IPS DF 4.7 (cell line): ENCODE data around the gene TRIM8.
A peak's percentile ranks its signal among the peaks of the same experiment; 100 is the strongest.

ENCODE experiments used
- DNase-seq: peaks from one replicate; pipeline ENCODE4 v3.0.0-alpha.2; 2013; ENCODE audit warnings: low spot score; ENCODE audit errors: extremely low read depth

Gene TRIM8, protein sequence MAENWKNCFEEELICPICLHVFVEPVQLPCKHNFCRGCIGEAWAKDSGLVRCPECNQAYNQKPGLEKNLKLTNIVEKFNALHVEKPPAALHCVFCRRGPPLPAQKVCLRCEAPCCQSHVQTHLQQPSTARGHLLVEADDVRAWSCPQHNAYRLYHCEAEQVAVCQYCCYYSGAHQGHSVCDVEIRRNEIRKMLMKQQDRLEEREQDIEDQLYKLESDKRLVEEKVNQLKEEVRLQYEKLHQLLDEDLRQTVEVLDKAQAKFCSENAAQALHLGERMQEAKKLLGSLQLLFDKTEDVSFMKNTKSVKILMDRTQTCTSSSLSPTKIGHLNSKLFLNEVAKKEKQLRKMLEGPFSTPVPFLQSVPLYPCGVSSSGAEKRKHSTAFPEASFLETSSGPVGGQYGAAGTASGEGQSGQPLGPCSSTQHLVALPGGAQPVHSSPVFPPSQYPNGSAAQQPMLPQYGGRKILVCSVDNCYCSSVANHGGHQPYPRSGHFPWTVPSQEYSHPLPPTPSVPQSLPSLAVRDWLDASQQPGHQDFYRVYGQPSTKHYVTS

DNA sequence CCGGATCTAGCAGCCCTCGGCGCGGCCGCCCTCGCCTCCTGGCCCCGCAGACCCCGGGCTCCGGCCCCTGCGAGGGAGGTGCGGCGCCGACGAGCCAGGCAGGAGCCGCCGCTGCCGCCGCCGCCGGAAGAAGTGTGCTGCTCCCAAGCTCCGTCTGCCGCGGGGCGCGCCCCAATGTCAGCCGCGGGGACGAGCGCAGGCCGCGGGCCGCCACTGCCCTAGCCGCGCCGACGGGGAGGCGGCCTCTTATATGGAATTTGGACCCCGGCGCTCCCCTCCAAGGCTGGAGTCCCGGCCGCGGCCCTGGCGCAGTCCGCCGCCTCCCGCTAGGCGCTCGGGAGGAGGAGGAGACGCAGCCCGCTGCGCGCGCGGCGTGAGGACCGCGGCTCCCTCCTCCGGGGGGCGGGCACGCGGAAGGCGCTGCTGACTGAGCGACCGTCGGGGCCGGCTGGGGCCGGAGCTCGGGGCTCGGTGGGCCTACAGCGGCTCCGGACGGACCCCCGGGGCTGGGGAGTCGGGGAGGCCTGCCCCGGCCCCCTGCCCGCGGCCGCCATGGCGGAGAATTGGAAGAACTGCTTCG lies at the start of gene TRIM8:
Gene TRIM8 (plus strand): TSS at position 414 of the 580 bp plus-strand sequence. CDS start 139 bp downstream, at position 553.
- no peak for DNase-seq

DNA sequence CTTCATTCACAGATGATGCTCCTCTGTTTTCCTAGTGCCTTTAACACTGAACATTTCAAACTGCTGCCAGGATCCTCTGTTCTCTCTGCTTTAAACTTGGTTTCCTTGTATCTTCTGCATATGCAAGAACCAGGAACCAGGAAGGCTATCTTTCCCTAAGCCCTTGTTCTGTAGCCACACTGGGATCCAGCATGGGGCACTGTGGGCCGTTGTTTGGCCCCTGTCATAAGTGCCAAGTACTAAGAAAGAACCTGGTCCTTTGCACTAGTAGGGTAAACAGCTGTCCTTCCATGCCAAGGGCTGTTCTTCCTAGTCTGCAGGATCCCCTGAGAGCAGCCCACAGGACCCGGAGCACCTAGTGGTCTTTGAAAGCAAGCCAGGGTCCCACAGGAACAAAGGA lies 49.0 kb upstream of the TRIM8 start:
- no peak for DNase-seq

DNA sequence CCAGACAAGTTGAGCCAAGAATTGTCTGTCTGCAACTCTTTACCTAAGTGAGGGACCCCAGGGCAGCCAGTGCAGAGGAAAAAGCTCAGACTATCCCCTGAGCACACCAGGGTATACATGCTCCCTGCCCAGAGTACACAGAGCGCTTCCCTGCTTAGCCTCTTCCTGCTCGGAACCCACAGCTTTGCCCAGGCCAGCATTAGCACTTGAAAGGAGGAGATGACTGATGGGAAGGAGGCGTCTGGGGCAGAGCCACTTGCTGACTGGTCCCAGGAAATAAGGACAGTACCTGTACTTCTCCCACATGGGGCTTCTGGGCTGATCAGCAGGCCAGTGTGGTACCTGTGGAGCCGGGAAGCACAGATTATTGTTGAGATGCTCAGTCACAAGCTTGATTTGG lies 48.4 kb upstream of the TRIM8 start:
- no peak for DNase-seq

DNA sequence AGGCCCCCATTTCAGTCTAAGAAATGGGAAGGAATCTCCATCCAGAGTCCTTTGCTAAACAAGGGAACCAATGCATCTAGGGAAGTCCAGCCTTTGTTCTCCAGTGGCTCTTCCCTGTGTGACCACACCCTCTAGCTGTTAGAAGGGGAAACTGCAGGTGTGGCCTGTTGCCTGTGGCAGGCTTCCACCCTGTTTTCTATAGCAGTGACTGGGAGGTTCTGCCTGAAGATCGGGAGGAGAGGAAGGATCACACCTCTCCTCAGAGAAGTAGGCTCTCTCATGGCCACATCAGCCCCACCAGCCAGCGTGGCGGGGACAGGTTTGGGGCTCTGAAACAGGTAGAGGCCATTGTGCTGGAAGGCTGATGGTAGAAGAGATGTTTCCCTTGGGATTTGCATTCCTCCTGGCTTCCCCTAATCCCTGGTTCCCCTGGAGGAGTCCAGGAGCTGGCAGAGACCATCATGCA lies 47.7 kb upstream of the TRIM8 start:
- peak; percentile 58 for DNase-seq

DNA sequence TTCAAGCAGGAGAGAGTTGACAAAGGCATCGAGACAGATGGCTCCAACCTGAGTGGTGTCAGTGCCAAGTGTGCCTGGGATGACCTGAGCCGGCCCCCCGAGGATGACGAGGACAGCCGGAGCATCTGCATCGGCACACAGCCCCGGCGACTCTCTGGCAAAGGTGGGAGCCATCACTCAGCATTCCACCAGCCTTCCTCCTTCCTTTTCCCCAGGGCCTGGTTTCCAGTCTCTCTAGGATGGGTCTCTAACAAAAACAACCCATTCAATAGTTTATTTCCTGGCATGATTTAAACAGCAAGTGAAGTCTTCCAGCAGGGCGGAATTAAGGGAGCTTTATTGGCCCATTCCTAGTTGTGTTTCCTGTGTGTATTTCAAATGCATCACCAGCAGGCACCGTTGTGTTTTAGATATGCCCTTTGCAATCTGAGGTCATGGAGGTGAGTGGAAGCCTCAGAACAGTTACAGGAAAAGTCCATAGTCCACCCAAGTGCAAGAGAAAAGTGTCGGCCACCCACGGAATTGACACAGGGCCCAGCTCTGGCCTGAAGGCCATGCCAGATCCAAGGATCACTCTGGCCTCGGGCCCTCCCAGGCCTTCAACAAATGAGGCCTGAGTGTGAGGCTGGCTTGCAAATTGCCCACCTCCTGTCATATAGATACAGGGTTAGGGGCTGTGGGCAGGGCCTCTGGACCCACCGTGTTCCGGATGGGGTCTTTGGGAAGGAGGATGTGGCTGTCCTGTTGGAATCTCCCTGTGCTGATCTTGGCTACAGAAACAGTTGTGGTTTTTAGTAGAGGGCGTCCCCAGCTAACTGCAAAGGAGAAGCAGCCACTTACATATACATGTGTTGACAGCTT lies 46.9 kb upstream of the TRIM8 start:
- DNase-seq = no peak

DNA sequence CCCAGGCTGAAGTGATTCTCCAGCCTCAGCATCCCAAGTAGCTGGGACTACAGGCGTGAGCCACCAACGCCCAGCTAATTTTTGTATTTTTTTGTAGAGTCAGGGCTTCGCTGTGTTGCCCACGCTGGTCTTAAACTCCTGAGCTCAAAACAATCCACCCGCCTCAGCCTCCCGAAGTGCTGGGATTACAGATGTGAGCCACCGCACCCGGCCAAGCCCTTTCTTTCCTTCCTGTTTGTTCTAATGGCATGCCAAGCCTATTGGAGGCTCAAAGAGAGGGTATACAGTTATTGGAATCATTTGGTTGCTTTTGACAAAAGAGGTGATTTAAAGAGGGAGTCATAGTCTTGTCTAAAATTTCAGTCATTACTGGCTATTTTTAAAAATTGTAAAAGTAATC lies 46.0 kb upstream of the TRIM8 start:
- DNase-seq = no peak

DNA sequence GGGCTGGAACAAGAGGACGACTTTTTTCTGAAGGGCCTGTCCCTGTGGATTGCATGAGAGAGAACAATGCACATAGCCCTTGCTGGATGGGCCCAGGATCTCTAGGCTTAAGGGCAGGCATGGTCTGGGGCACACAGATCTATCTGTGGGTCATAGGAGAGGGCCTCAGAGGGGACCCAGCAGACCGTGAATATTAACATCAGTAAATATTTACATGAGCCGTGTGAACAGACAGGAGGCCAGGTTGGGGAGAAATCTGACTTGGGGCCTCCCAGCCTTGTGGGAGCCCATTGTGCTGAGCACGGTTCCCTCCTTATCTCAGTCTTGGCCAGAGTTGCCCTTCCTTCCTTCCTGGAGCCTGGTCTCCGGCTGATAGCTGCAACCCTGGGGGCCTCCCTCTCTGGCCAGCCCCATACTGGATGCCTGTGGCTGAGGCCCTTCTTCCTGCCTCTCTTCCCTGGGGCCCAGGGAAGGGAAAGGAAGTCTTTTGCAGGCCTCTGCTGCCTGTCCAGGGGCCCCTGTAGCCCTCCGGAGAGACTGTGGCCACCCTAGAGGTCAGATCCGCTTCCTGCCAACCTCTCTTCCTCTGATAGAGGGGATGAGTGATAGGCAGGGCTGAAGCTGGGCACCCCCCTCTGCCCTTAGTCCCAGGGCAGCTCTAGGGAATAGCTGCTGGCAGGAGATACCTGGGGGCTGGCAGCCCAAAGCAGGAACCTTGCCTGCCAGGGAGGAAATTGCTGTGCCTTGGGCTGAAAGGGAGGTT lies 44.5 kb upstream of the TRIM8 start:
- DNase-seq = no peak

DNA sequence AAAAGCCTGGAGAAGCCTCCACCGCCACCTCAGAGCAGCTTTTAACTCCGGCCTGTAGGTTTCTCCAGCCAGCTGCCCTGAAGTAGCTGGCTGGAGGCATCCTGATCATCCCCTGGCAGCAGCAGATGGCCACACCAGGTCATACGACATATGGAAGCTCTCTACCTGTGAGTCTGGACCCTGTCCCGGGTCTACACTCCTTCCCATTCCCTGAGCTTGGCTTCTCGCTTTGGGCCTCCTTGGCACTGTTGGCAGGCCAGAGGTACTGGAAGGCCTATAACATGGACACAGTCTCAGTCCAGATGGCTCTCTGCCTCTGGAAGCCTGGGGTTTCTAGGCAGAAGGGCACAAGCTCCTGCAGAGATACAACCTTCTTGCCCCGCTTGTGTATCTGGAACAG lies 43.5 kb upstream of the TRIM8 start:
- no peak for DNase-seq

DNA sequence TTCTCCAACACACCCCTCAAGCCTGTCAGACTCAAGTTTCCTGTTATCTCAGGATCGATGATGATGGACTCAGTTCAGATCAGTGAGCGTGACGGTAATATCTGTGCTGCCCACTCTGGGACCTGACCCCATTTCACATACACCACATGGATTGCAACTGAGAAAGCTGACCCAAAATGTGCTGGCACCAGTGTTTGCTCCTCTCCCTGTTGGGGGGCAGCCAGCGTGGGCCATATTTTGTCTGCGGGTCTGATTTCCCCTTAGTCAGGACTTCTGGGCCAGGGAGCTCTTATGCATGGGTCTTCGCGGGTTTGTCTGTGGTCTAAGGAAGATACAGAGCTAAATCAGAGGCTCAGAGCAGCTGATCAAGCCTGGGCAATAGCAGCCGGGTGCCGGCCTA lies 42.6 kb upstream of the TRIM8 start:
- no peak for DNase-seq

DNA sequence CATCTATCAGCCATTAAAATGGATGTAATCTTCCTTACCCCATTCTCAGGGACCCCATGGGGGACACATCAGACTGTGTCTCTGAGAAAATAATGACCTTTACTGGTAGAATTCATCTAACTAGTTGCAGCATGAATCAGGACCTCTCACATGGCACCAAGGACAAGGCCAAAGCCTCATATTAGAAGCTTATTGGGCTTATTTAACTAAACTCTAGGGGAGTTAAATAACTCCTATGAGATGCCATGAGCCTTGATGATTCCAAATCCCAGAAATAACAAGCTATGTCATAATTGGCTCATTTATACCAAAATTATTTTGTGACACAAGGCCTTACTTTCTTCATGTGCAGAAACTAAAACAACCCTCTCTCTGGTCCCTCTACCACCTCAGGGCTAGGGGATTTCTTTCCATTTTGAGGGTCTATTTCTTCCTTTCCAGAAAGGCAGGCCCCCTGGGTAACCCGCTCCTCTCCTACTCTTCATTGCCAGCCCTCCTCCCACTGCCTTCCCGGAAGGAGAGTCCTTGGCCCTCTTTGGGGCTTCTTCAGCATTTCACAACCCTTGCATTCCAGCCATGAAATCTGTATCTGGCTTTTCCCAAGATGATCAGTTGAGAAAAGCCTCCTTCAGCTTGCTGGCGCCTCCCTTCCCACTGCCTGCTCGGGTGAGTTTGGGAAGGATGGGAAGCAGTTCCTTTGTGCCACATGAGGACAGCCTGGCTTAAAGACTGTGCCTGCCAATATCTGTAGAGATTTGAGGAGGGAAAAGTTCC lies 41.8 kb upstream of the TRIM8 start:
- DNase-seq = no peak

DNA sequence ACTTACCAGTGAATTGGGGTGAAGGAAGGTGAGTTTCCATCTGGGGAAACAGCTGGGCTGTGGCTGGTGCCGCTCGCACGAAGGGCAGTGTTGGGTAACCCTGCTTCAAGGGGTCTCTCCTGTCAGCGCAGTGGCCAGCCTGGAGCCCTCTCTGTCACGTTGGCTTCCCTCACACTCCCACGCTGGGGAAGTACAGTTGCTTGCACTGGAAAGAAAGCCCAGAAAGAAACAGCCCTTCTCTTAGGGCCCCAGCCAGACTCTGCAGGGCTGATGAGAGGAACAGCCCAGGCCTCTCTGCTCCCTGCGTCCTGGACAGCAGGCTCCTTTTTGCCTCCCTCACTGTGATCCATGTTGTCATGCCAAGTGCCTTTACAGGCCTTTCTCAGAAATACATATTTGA lies 40.3 kb upstream of the TRIM8 start:
- DNase-seq = no peak

DNA sequence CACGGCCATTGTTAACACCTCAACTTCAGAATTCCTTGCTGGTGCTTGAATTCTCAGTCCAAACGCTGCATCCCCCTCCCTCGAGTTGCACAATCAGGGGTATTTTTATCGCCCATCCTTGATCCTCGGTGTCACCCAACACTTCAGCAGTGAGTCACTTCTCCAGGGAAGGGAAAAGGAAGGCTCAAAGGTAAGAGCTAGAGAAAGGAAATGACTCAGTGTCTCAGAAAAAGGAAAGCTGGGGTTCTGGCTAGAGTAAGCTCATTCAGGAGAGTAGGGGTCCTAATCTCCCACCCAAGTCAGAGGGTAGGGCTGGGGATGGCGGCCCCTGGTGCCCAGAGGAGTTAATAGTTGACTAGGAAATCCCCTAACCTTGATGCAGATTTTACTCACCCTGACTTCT lies 39.8 kb upstream of the TRIM8 start:
- no peak for DNase-seq

DNA sequence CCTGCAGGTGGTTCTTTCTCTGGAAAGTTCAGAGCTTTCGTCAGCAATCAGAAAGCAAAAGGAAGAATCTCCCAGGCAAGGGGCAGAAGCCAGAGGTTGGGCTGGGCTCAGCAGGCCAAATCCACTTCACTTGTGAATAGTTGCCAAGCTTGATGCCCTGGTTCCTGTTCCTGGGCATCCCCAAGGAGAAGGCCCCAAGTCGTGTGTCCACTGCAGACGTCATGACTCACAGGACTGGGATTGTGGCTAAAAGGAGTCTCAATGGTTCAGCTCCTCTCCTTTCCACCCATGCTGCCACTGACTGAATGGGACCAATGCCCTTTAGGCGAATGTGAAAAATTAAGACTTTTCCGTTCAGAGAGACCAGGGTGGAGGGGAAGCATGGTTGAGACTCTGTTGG lies 38.6 kb upstream of the TRIM8 start:
- DNase-seq = no peak

DNA sequence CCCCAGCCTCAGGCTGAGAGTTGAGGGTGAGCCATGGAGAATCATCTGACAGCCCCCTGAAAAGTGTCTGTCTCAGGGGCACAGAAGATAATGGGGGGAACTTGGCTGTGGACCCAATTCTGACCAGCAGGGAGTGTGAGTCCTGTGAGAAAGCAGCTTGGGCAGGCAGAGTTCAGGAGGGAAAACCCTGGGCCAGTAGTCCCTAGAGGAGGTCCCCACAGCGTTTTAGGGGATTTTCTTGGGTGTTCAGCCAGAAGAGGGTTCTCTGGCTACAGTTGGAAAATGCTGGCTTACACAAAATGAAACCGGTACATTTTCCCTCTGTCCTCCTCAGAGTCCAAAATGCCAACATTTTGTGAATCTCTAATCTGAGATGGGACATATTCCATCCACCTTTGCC lies 35.8 kb upstream of the TRIM8 start:
- DNase-seq = no peak

DNA sequence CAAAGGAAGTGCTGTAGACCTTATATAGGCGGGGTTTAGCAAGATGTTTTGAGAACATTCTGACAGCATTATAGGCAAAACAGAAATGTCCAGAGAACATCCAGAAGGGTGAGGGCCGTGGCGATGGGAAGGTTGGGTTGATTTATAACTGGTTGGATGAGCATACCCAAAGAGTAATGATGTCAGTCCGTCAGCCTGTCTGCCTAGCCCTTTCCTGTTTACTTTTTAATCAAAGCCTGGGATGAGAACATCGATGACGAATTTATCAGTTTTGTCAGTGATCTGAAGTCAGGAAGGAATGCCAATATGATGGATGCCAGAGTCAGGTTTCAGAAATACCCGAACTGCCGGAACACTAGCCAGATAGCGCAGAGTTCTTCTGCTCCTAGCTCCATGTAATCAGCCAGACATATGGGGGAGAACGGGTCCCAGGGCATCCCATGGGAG lies 33.8 kb upstream of the TRIM8 start:
- no peak for DNase-seq

DNA sequence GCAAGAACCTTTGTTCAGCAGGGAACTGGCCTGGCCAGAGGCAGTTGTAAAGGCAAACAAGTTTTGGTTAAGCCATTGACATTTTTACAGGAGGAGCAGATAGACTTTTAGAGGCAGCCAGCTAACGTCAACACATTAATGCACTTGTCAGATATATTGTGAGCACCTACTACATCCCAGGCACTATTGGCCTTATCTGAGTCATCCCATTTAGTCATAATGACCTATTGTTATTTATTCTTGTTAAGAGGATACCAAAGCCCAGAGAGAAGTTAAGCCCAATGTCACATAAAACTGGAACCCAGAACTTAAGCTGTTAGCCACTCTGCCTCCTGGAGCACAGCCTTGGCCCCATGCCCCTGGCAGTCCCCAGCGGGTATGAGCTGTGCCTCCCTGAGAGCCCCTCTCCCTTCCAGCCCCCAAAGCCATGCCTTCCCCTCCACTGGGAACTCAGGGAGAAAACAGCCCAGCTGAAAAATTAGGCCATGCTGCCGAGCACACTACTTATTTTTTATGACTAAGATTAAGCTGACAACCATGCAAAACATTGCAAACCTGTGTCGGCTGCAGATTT lies 32.7 kb upstream of the TRIM8 start:
- DNase-seq = no peak

DNA sequence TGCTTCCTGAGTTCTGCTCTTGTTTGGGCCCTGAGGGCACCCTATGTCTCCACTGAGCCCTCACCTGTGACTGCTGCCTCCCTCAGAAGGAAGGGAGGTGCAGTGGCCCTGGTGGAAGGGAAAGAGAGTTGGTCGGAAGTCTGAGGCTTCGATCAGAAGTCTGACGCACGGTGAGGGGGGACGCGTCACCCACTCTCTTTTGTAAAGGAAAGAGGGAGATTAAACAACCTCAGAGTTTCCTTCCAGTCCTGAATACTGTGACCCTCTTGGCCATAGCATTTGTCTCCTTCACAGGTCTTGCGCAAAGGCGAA lies 31.4 kb upstream of the TRIM8 start:
- no peak for DNase-seq

DNA sequence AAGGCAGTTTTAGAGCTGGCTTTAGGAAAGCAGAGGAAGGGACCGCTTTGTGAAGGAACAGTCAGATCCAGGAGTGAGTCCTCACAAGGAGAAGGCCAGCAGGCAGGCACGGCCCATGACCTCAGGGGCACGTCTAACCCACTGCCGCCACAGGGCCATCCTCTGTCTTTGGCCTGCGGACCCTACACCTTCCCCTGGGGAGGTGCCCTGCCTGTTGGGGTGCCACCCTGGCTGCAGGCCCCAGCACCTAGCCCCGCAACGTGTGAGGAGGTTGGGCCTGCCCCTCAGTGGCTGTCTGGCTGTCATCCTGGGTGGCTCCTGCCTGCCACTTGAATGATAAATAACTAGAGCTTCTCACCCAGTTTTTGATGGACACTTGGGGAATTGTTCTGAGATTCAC lies 31.0 kb upstream of the TRIM8 start:
- DNase-seq = no peak

DNA sequence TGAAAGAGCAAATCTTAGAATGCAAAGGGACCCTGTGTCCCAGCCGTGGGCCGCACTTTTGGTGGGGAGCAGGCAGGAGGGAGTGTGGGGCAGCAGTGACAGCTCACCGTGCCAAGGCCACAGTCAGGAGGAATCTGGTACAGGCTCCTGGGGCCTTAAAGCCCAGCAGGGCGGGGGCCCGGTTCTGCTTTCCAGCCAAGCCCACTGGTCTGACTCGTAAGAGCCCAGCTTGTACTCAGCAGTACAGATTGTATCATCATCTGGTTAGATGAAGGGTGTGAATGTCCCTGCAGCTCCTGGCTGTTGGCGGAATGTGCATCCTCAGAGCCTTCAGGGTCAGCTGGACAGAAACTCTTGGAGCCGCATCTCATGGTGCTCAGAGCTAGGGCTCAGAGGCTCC lies 30.5 kb upstream of the TRIM8 start:
- DNase-seq = no peak

DNA sequence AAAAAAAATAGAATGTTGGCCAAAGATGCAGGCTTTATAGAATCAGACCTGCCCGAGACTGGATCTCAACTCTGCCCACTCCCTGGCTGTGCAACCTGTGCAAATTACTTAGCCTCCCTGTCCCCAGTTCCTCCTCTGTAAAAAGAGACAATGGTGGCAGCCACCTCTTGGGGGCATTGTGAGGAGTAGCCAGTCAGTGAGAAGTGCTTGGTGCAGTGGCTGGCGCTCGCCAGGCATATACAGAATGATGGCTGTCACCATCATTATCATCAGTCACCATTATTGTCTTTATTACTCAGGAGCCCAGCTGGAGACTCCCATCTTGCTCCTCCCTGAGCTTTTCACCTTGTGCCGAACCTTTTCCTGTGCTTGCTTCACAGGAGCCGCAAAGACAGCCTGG lies 29.4 kb upstream of the TRIM8 start:
- DNase-seq = no peak
